ENCODE measurements around the gene PLAAT2. TPM values are rescaled to one million over a fixed set of nuclear protein-coding genes. Genes with fewer than 3 reads are reported as not detected.

PLAAT2 gene
- total and polyA plus RNA-seq, 2 donors: not detected

GRCh38 chr11:63510360-63511047 lies 52.7 kb downstream of the PLAAT2 start:
- 71% methylated on average over 7 of the region's 7 CpGs for WGBS
- DNase-seq (ENCODE audit: extremely low spot score): no peak

GRCh38 chr11:63508745-63509144 lies 54.4 kb downstream of the PLAAT2 start:
- Histone ChIP-seq H3K36me3 (ENCODE audit: insufficient read depth) (no peaks in the 10 kb centered on the region), H3K27ac (ENCODE audit: low read depth) (no peak overlapping the region), H3K4me1 (ENCODE audit: insufficient read depth) (no peaks in the 10 kb centered on the region), H3K4me3 (ENCODE audit: low read depth, low read length) (no peak overlapping the region)
- DNase-seq (ENCODE audit: extremely low spot score): no peak
- 94% methylated on average over 12 of the region's 12 CpGs for WGBS

More at GRCh38 chr11:63510360-63511047, 52.7 kb downstream of the PLAAT2 start:
- no peaks in the 10 kb centered on the region for H3K4me1 ChIP-seq (ENCODE audit: insufficient read depth)
- no peak overlapping the region for H3K27ac ChIP-seq (ENCODE audit: low read depth)
- no peak overlapping the region for H3K4me3 ChIP-seq (ENCODE audit: low read depth, low read length)
- H3K36me3 ChIP-seq (ENCODE audit: insufficient read depth): no peaks in the 10 kb centered on the region

- 87% methylated on average over 3 of the region's 3 CpGs for WGBS
- no peak overlapping the region for H3K4me3 ChIP-seq (ENCODE audit: low read depth, low read length)
Observed at GRCh38 chr11:63508009-63508408, 55.2 kb downstream of the PLAAT2 start.

GRCh38 chr11:63507511-63507910 lies 55.7 kb downstream of the PLAAT2 start:
- WGBS: 93% methylated on average over 2 of the region's 2 CpGs
- no peaks in the 10 kb centered on the region for H3K36me3 ChIP-seq (ENCODE audit: insufficient read depth)
- H3K4me1 ChIP-seq (ENCODE audit: insufficient read depth): no peaks in the 10 kb centered on the region
- no peak overlapping the region for H3K4me3 ChIP-seq (ENCODE audit: low read depth, low read length)
- DNase-seq (ENCODE audit: extremely low spot score): no peak
- H3K27ac ChIP-seq (ENCODE audit: low read depth): no peak overlapping the region

More at GRCh38 chr11:63508009-63508408, 55.2 kb downstream of the PLAAT2 start:
- H3K4me1 ChIP-seq (ENCODE audit: insufficient read depth): no peaks in the 10 kb centered on the region
- DNase-seq (ENCODE audit: extremely low spot score): no peak
- H3K27ac ChIP-seq (ENCODE audit: low read depth): no peak overlapping the region
- H3K36me3 ChIP-seq (ENCODE audit: insufficient read depth): no peaks in the 10 kb centered on the region

GRCh38 chr11:63506876-63507275 lies 56.3 kb downstream of the PLAAT2 start:
- no peaks in the 10 kb centered on the region for H3K4me1 ChIP-seq (ENCODE audit: insufficient read depth)
- DNase-seq (ENCODE audit: extremely low spot score): no peak
- H3K27ac ChIP-seq (ENCODE audit: low read depth): no peak overlapping the region
- H3K4me3 ChIP-seq (ENCODE audit: low read depth, low read length): no peak overlapping the region
- 98% methylated on average over 2 of the region's 2 CpGs for WGBS
- no peaks in the 10 kb centered on the region for H3K36me3 ChIP-seq (ENCODE audit: insufficient read depth)

- Histone ChIP-seq H3K27ac (ENCODE audit: low read depth) (no peak within 1 kb of the TSS), H3K4me3 (ENCODE audit: low read depth, low read length) (no peak within 1 kb of the TSS), H3K36me3 (ENCODE audit: insufficient read depth) (no peaks in the 10 kb centered on the region), H3K4me1 (ENCODE audit: insufficient read depth) (no peaks in the 10 kb centered on the region)
- no peak for DNase-seq (ENCODE audit: extremely low spot score)
- 62% methylated on average over 15 of the region's 15 CpGs for WGBS
Observed at GRCh38 chr11:63505857-63506528, 57.2 kb downstream of the PLAAT2 start, which contains the start of gene LGALS12. Gene LGALS12, plus strand, starts transcription at chr11:63506084. Its CDS starts 375 bp downstream, at chr11:63506459.

- WGBS: 73% methylated on average over 4 of the region's 4 CpGs
- Histone ChIP-seq H3K36me3 (ENCODE audit: insufficient read depth) (no peaks in the 10 kb centered on the region), H3K4me3 (ENCODE audit: low read depth, low read length) (no peak overlapping the region), H3K27ac (ENCODE audit: low read depth) (no peak overlapping the region), H3K4me1 (ENCODE audit: insufficient read depth) (no peaks in the 10 kb centered on the region)
- DNase-seq (ENCODE audit: extremely low spot score): no peak
Observed at GRCh38 chr11:63504933-63505586, 58.1 kb downstream of the PLAAT2 start.

GRCh38 chr11:63504054-63504453 lies 59.1 kb downstream of the PLAAT2 start:
- no peak overlapping the region for H3K27ac ChIP-seq (ENCODE audit: low read depth)
- H3K36me3 ChIP-seq (ENCODE audit: insufficient read depth): no peaks in the 10 kb centered on the region
- H3K4me1 ChIP-seq (ENCODE audit: insufficient read depth): no peaks in the 10 kb centered on the region
- 88% methylated on average over 1 of the region's 1 CpG for WGBS
- DNase-seq (ENCODE audit: extremely low spot score): no peak
- H3K4me3 ChIP-seq (ENCODE audit: low read depth, low read length): no peak overlapping the region

- Histone ChIP-seq H3K4me3 (ENCODE audit: low read depth, low read length) (no peak overlapping the region), H3K36me3 (ENCODE audit: insufficient read depth) (no peaks in the 10 kb centered on the region), H3K4me1 (ENCODE audit: insufficient read depth) (no peaks in the 10 kb centered on the region), H3K27ac (ENCODE audit: low read depth) (no peak overlapping the region)
- DNase-seq (ENCODE audit: extremely low spot score): no peak
- 77% methylated on average over 6 of the region's 6 CpGs for WGBS
Observed at GRCh38 chr11:63503492-63503891, 59.7 kb downstream of the PLAAT2 start.

Other genes with a start within 250 kb of the PLAAT2 start
- gene SLC22A9, start 193.6 kb downstream of the PLAAT2 start, total RNA-seq: not detected
- not detected for gene SLC22A9, start 193.6 kb downstream of the PLAAT2 start, polyA plus RNA-seq
- 1.9 TPM for gene PLAAT5, start 72.2 kb downstream of the PLAAT2 start, total RNA-seq
- 4.3 TPM for gene PLAAT5, start 72.2 kb downstream of the PLAAT2 start, polyA plus RNA-seq
- 0.48 TPM for gene LGALS12, start 57.3 kb downstream of the PLAAT2 start, total RNA-seq
- gene LGALS12, start 57.3 kb downstream of the PLAAT2 start, polyA plus RNA-seq: 4.2 TPM
- gene PLAAT4, start 26.6 kb downstream of the PLAAT2 start, total RNA-seq: 9.4 TPM
- gene PLAAT4, start 26.6 kb downstream of the PLAAT2 start, polyA plus RNA-seq: 37.4 TPM
- 5.3 TPM for gene PLAAT3, start 51.1 kb upstream of the PLAAT2 start, total RNA-seq
- 61.2 TPM for gene PLAAT3, start 51.1 kb upstream of the PLAAT2 start, polyA plus RNA-seq
- gene ATL3, start 108.0 kb upstream of the PLAAT2 start, total RNA-seq: 145 TPM
- gene ATL3, start 108.0 kb upstream of the PLAAT2 start, polyA plus RNA-seq: 34.7 TPM
- 79.8 TPM for gene RTN3, start 118.1 kb upstream of the PLAAT2 start, total RNA-seq
- 92.8 TPM for gene RTN3, start 118.1 kb upstream of the PLAAT2 start, polyA plus RNA-seq
- 13.5 TPM for gene ZFTA, start 205.4 kb upstream of the PLAAT2 start, total RNA-seq
- 26.8 TPM for gene ZFTA, start 205.4 kb upstream of the PLAAT2 start, polyA plus RNA-seq